HG02981 (cell line): Measurements from ENCODE around the gene CFAP99.

Experiments used
- ATAC-seq: cut with Tn5 transposase; IDR thresholded peaks from one replicate; pipeline ENCODE4 v1.9.1; 2021; ENCODE audit warnings: mild to moderate bottlenecking, moderate library complexity; ENCODE audit not compliant: unreplicated experiment

CFAP99 gene

DNA sequence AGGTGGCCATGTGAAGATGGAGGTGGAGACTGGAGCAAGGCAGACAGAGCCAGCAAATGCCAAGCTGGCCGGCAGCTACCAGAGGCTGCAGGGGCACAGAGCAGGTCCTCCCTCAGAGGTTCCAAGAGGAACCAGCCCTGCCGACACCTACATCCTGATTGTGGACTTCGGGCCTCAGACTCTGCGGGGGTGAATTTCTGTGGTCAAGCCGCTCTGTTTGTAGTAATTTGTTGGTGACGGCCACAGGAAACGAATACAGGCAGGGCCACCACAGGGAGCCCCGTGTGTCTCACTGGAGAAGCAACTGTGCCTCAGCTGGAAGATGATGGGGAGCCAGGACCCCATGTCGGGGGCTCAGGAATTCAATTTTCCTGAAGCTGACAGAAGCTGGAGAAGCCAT is 28.6 kb upstream of the CFAP99 start:
- ATAC-seq = no peak

DNA sequence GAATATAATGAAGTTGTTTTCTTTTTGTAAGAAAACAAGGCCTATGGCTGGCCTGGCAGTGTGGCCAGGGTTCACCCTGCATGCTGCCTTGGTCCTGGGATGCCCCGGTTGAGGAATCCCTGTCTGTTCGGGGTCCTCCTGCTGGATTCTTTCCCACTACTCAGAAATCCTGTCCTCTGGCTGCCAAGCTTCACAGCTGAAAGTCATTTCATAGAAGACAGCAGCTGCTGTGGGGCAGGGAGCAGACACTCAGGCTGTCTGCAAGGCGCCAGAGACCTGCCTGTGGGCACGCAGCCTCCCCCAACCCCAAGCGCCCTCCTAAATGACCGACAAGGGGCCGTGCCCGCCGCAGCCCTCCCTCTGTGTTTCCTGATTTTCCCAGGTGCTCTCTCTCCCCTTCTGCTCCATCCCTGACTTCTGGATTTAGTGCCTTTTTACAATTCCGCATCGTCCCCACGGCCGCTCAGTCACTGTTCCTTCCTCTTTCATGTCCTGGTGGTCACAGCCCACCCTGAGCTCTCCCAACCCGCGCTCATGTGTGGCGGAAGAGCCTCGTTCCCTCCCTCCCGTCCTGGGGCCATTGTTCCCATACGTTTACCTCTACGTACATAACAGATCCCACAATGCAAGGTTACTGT is 27.9 kb upstream of the CFAP99 start:
- no peak for ATAC-seq

DNA sequence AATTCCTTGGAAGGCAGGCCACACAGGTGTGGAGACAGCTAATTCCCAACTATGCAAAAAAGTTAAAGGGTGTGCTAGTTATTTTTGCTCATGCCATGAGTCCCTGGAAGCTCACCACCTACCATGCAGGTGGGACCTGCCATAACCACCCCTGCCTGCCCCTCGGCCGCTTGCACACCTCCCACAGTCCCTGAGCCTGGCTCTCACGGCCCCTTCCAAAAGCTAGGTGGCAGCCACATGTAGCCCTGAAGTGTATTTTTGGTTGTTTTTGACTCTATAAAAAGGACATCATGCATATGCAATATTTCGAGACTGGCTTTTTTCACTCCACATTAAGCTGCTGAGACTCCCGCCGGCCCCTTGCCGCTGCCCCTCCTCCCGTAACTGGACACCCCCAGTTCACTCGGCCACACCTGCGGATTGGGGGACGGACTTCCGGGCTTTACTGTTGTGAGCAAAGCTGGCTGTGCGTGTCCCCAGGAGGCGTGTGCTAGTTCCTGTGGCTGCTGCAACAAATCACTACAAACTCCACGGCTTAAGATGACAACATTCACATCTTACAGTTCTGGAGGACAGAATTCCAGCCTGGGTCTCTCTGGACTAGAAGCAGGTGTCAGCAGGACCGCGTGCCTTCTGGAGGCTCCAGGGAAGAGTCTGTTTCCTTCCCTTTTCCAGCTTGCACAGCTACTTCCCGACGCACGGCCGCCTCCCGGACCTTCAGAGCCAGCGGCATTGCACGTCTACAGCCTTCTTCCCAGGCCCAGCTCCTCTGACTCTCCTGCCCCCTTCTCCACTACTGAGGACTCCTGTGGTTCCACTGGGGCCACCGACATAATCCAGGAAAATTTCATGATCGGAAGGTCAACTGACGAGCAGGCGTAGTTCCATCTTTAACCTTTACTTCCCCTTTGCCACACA is 25.1 kb upstream of the CFAP99 start:
- no peak for ATAC-seq

DNA sequence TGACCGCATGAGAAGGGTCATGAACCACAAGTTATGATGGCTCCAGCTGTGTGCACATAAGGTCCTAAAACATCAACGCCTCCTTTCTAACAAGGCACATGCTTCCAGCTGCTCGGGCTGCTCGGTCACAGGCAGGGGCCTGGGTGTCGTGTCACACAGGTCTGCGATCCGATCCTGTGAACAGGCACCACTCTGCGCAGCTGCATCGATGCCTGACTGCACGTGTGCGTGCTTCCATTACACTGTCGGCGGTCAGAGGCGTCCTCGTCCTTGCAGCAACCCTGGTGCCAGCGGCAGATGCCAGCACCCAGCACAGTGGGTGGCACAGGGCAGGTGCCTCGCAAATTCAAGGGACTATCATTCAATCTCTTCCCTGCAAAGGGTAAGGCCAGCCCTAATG is 24.2 kb upstream of the CFAP99 start:
- no peak for ATAC-seq

DNA sequence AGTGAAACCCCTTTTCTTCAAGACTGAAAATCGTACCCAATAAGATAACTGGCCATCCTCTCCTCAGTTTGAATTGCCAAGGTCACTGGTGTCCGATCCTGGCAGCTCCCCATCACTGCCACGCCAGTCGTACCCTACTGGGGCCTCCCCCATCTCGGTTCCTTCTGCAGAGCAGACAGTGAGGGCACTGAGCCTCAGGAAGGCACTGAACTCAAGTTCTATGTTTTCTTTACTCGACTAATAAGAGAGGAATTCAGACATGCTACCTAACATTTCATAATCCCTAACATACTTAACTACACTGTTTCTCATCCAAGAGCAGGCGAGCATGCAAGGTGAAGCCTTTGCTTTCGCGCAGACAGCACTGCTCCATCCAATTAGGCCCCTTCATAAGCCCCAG is 23.7 kb upstream of the CFAP99 start:
- ATAC-seq = no peak

DNA sequence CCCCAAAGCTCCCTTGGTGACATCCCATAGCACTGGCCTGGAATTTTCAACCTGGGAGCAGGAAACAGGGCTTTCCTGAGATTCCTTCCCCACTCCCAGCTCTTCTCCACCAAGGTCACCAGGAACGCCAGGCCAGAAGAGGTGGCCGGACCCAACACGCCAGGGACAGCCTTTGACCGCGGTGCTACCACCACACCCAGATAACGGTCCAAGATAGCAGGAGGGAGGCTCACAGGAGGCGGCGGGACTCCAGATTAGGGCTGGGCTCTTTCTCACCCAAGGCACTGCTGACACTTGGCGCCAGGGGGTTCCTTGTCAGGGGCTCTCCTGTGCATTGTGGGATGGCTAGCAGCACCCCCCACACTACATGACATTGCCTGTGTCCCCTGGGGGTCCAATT is 23.2 kb upstream of the CFAP99 start:
- no peak for ATAC-seq

DNA sequence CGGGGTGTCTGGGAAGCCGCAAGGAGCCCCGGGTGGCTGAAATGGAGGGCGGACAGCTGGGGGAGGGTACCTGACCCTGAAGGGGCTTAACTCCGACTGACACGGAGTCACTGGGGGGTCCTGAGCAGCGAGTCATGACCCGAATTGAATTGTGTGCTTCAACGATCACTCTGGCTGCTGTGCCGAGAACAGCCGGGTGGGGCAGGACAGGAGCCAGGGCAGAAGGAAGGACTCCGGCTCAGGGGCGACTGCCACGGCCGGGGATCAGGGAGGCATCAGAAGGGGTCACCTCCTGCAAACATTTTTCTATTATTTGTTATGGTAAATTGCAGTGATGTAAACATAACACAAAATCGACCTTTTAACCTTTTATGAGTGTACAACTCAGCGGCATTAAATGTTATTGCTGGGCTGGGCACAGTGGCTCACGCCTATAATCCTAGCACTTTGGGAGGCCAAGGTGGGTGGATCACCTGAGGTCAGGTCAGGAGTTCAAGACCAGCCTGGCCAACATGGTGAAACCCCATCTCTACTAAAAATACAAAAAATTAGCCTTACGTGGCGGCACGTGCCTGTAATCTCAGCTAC is 21.9 kb upstream of the CFAP99 start:
- no peak for ATAC-seq

DNA sequence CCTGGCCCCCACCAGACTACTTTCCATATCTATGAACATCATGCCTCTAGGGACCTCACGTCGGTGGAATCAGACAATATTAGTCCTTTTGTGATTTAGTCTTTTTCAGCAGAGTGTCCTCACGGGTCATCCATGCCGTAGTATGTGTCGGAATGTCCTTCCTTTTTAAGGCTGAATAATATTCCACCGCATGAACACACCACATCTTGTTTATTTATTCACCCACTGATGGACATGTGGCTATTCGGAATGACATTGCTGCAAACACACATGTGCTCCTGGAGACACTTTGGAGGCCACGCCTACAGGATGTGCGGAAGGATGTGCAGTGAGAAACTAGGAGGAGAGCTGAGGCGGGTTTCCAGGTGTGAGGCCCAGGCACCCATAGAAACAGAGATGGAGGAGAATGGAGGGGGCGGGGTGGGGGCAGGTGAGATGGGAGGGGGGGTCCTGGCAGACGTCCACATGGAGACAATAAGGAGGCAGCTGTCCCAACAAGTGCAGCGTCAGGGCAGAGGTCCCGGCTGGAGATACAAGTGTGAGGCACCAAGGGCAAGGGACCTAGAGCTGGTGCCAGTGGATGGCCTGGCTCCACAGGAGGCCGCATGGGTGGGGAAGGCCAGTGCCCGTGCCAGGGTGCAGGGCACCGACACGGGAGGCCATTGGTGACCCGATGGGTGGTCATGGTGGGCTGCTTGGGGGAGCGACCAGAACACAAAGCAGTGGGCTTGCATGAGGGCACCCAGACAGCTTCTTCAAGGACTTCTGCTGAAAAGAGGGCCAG is 21.0 kb upstream of the CFAP99 start:
- ATAC-seq = no peak

DNA sequence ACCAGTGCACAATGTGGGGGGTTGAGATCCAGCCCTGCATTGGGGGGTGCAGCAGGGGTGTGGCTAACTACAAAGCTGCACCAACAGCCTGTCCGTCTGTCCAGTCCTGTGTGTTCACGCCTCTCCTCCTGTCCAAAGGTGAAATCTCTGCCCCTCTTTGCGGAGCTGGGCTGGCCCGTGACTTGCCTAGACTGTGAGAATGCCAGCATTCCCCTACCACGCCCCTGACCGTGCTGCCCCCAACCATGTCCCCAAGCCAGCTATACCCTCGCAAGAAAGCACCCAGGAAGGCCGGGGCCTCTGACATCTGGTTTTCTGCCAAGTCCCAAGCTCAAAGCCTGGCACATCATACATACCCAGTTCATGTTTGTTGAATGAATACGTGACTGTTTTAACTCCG is 19.5 kb upstream of the CFAP99 start:
- no peak for ATAC-seq

DNA sequence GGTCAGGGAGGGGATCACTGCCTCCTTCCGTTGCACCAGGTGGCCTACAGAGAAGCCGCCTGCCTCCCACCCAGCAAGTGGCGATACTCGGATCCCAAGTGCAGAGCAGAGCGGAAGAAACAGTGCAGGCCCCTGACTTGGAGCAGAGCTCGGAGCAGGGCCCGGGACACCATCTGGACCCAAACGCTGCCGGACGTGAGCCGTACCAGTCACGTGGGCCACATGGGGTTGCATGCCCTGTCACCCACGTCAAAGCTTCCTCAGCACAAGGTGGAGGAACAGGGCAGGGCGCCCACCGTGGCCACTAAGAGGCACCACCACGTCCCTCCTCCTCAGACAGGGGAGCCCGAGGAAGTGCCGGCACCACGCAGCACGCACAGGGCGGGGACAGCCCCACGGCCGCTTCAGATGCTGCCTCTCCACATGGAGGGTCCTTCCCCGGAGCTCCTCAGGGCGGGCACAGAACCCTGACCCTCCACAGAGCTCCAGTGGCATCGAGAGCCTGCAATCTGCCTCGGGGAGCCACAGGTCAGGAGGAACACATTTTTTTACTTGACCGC is 19.0 kb upstream of the CFAP99 start:
- no peak for ATAC-seq

DNA sequence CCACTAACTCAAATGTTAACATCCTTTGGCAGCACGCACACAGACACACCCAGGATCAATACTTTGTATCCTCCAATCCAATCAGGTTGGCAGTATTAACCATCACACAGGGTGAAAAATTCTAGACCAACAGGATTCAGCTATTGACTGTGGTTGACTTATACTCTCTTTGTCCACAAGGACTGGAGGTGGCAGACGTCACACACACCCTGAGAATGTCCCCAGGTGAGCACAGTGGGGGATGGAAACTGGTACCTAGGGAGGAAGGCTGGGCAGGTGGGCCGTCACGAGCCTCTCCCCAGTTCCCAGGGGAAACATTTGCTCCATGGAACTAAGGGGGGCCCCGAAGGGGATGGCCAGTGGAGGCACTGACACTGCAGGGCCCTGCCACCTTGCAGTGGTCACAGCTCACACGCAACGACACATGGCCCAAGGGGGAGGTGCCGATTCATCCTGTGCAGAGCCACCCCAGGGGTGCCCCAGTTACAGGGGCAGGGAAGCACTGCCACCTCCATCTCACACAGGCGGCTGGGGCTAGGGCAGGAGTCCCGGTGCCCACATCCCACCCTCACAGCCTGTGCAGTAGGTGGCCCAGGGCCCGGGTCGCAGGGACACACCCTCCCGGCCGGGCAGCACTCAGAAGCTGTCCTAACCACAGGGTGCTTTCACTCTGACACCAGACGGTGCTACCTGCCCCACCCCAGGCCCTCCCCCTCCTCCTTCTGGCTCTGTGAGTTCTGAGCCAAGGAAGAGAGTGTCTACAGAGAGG is 17.7 kb upstream of the CFAP99 start:
- ATAC-seq = no peak

DNA sequence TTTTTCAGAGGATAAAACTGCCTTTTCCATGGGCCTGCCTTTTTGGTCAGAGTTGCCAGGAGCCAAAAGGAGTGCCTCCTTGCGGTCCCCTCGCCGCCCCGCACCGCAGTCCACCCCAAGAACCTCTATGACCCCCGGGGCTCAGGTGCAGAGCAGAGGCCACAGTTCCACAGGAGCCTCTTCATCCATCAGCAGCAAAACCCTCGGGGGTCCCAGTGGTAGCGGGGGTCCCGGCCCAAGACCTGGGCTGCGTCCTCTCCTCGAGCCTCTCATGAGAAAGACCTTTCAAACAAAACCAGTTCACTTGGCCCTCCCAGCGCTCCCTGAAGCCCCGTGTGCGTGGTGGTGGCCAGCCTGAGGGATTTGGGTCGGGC is 17.2 kb upstream of the CFAP99 start:
- no peak for ATAC-seq

DNA sequence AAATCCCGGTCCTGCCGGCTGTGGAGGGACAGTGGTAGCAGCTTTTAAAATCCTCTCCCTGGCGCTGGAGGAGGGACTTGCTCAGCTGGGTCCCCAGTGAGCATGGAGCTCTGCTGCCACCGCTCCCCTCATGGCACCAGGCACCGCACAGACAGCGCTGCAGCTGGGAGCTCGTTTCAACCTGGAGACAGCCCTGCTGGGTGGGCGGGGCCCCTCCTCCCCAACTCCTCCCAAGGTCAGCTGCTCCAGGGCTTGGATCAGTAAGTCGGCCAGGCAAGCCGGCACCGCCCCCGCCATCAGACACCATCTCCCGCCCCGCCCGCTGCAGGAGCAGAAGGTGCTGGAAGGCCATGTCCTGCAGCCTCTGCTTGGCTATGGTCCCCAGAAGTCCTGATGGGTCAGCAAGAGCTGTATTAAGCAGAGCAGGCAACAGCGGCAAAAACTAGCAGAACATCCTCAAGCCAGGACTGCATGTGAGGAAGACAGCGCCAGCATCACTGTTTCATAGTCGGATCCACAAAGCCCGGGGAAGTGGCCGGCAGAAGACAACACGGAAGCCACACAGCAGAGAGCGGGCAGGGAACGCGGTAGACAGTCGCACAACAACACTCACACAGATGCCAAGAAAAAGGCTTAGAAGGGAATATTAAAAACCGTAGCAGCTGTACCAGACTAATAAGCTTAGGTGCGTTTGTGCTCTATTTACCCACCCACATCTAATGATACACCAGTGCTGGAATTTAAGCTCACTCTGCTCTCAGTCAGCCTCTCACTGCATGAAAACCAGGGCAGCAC is 16.5 kb upstream of the CFAP99 start:
- no peak for ATAC-seq

DNA sequence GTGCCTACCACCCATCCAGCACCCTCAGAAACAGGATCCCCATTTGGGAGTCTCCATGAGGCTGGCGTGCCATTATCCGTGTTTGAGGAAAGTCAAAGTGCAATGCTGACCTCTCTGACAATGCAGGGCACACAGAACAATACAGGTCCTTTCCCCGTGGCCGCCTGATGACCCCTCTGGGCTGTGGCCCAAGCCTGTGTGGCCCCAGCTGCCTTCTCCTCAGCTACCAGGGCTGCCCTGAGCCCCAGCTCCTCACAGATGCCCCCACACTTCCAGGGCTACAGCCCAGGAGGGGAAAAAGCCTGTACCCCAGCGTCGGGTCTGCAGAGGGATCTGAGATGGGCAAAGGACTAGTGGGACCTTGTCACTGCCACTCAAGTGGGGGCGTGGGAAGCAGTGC is 15.8 kb upstream of the CFAP99 start:
- no peak for ATAC-seq

DNA sequence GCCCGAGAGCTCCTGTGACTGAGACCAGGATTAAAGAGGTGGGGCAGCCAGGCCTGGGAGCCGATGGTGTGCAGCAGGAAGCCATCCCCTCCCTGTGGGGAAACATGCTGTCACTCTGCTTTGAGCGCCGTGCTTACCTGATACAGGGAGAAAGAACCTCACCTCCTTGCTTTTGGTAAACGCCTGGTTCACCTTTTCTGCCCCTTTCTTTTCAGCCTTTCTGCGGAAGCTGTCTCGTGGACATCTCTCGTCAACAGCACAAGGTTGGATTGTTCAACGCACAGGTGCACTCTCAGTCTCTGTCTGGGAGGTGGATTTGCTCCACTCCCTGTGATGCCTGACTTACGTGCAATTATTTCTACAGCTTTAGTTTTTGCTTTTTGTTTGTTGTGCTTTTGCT is 12.3 kb upstream of the CFAP99 start:
- no peak for ATAC-seq

DNA sequence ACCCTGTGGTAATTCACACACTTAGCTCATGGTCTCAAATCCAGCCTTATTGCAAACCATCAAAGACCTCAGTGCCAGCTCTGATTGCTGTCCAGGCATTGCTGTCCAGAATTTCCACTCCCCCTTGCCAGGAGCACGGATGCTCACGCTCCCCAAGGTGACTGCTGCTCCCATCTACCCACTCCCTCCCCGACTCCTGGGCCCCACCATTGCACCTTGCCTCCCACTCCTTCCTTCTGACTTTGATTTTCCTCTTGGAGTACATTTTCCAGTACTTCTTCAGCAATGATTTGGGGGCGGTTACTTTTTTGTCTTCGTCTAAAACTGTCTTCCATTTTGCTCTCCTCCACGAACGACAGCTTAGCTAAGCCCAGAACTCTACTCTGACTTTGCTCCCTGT is 11.8 kb upstream of the CFAP99 start:
- no peak for ATAC-seq

DNA sequence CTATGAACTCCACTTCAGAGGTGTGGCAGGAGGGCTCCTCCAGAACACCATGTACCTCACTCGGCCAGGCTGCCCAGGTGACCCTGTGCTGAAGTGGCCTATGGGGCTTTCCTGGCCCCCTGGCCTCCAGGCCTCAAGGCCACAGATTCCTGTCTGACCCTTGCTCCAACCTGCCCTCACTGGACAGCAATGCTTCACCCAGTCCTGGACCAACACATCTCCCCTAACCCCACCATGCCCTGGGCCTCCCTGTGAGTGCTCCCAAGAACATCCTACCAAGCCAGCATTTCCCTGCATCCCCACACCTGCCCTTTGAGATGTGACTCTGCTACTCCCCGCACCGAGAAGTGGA is 10.8 kb upstream of the CFAP99 start:
- no peak for ATAC-seq

DNA sequence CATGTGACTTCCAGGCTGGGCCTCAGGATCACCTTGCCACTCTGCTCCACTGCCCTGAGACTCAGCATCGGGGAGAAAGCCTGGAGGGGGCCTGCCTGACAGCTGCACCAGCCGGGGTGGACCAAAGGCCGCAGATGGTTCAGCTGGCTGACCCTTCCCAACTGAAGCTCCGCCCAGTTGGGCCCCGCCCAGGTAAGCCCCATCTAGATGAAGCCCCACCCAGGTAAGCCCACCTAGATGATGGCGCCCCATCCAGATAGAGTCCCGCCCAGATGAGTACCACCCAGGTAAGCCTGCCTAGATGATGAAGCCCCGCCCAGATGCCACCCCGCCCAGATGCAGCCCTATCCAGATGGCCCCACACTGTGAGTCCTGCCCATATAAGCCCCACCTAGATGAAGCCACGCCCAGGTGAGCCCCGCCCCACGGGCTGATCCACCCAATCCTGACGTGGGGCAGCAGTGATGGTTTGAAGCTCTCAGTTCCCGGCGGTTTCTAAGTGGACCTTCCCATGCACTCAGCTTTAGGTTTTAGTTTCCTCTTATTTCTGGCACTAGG is 10.3 kb upstream of the CFAP99 start:
- ATAC-seq = no peak

DNA sequence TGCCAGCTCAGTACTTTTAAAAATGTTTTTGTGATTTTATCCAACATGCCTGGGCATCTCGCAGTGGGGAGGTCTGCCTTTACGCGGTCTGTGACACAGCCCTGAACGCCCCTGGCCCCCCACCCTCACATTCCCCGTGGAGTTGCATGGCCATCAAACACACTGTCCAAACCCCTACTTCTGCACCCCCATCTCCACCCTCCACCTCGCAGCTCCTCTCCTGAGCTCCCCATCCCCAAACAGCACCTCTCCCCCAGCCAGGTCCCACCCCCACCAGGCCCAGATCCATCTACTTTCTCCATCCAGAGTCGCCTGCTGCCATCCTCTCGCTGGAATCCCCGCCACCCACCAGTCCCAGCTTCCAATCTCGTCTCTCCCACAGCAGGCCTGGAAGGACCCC is 9.8 kb upstream of the CFAP99 start:
- ATAC-seq = no peak
